Naive thymus-derived CD8-positive, alpha-beta T cell (primary cell): ENCODE results near the gene CDON. TPM values are rescaled to one million over a fixed set of nuclear protein-coding genes. Genes with fewer than 3 reads are reported as not detected.

ENCODE experiments used
- ATAC-seq, 2 donors: fragments of 150-1000 bp; cut with Tn5 transposase in 1 of 2; sonication (Bioruptor Pico), chemical (Tn5 transposase) in 1 of 2; 1 replicate in 1 of 2; 2 replicates in 1 of 2; pipeline ENCODE4 v1.10.0; 2021; ENCODE audit warnings: mild to moderate bottlenecking in 2 of 2, moderate library complexity in 2 of 2
- POLR2A ChIA-PET: fragments of 350-600 bp; sonication (Branson Sonifier 250); formaldehyde crosslinking; loops from one replicate; lab custom pipeline; 2021; ENCODE audit warnings: antibody characterized with exemption; lab: Charles Lee
- DNase-seq, 10 donors: peaks; one replicate each; pipeline versions ENCODE4 v3.0.0 to v3.0.0-alpha.2; 2020 to 2022
- H3K27ac Mint-ChIP-seq, 10 donors: one replicate each; pipeline ENCODE4 v1.8.0; 2020 to 2022; ENCODE audit warnings: mild to moderate bottlenecking in 10 of 10, mixed read lengths in 10 of 10, moderate library complexity in 4 of 10, inconsistent platforms in 1 of 10
- H3K27me3 Mint-ChIP-seq, 5 donors: one replicate each; pipeline ENCODE4 v1.8.0; 2021 to 2022; ENCODE audit warnings: mixed read lengths in 5 of 5
- H3K36me3 Mint-ChIP-seq, 3 donors: one replicate each; pipeline ENCODE4 v1.8.0; 2020 to 2022; ENCODE audit warnings: mixed read lengths in 3 of 3, mild to moderate bottlenecking in 2 of 3, inconsistent platforms in 1 of 3
- H3K4me1 Mint-ChIP-seq, 4 donors: one replicate each; pipeline ENCODE4 v1.8.0; 2021 to 2022; ENCODE audit warnings: mixed read lengths in 4 of 4
- H3K4me3 Mint-ChIP-seq, 10 donors: one replicate each; pipeline ENCODE4 v1.8.0; 2020 to 2022; ENCODE audit warnings: mild to moderate bottlenecking in 10 of 10, mixed read lengths in 10 of 10, moderate library complexity in 6 of 10, inconsistent platforms in 1 of 10
- H3K9me3 Mint-ChIP-seq, 9 donors: one replicate each; pipeline ENCODE4 v1.8.0; 2020 to 2022; ENCODE audit warnings: mixed read lengths in 9 of 9, mild to moderate bottlenecking in 3 of 9, inconsistent platforms in 1 of 9, moderate library complexity in 1 of 9
- polyA plus RNA-seq, 3 donors: library from polyadenylated mRNA; unstranded; fragments of 300-500 nt; fragmentation: Illumina TruSeq; gene quantifications; one replicate each; pipeline ENCODE4 v1.2.3, GENCODE V29; 2021
- total RNA-seq, 8 experiments: library from RNA in 2 of 8; stranded (reverse) in 2 of 8; gene quantifications; one replicate each; pipeline ENCODE4 v1.2.3 and lab custom pipeline; 2021 to 2026

CDON gene
- total and polyA plus RNA-seq, 5 experiments from 2014 or later, result 0.14 to 2.8 (median 1.1) TPM; not detected in 1

GRCh38 chr11:126053415-126054286 lies 9.0 kb downstream of the CDON start:
- ATAC-seq (no peak), DNase-seq (no peak)
- no peaks in the 10 kb centered on the region for H3K36me3 Mint-ChIP-seq
- H3K27me3 Mint-ChIP-seq, result peaks cover 0 to 22% (median 0%) of the 10 kb centered on the region in 5 donors
- POLR2A ChIA-PET, result interaction anchor here (0.6 kb wide), 1 partner anchor 617 kb away, joined by 3 read pairs; no protein-coding TSS in a partner anchor
- no peaks in the 10 kb centered on the region for H3K9me3 Mint-ChIP-seq
- no peak overlapping the region for H3K4me3 Mint-ChIP-seq
- peaks cover 2 to 12% (median 6%) of the 10 kb centered on the region in 4 donors for H3K4me1 Mint-ChIP-seq
- no peak overlapping the region for H3K27ac Mint-ChIP-seq

GRCh38 chr11:126051117-126051516 lies 11.5 kb downstream of the CDON start:
- Mint-ChIP-seq H3K27me3 (peaks cover 0 to 5% (median 2%) of the 10 kb centered on the region in 5 donors), H3K4me1 (peaks cover 2 to 12% (median 6%) of the 10 kb centered on the region in 4 donors), H3K36me3 (no peaks in the 10 kb centered on the region), H3K4me3 (no peak overlapping the region), H3K27ac (no peak overlapping the region), H3K9me3 (no peaks in the 10 kb centered on the region)
- DNase-seq (no peak), ATAC-seq (no peak)
- POLR2A ChIA-PET, result no interaction called here

GRCh38 chr11:126049159-126049558 lies 13.5 kb downstream of the CDON start:
- H3K36me3 Mint-ChIP-seq, result peaks cover 0 to 2% (median 2%) of the 10 kb centered on the region in 3 donors
- ATAC-seq, result no peak
- H3K9me3 Mint-ChIP-seq, result no peaks in the 10 kb centered on the region
- no peak overlapping the region for H3K27ac Mint-ChIP-seq
- peaks cover 0 to 5% (median 2%) of the 10 kb centered on the region in 5 donors for H3K27me3 Mint-ChIP-seq
- peaks cover 2 to 12% (median 6%) of the 10 kb centered on the region in 4 donors for H3K4me1 Mint-ChIP-seq
- POLR2A ChIA-PET, result no interaction called here
- no peak for DNase-seq
- no peak overlapping the region for H3K4me3 Mint-ChIP-seq

GRCh38 chr11:126048197-126048596 lies 14.5 kb downstream of the CDON start:
- no peak overlapping the region for H3K27ac Mint-ChIP-seq
- peaks cover 0 to 9% (median 2%) of the 10 kb centered on the region in 3 donors for H3K36me3 Mint-ChIP-seq
- H3K9me3 Mint-ChIP-seq, result no peaks in the 10 kb centered on the region
- DNase-seq (no peak), ATAC-seq (no peak)
- H3K4me3 Mint-ChIP-seq, result no peak overlapping the region
- POLR2A ChIA-PET, result no interaction called here
- H3K4me1 Mint-ChIP-seq, result peaks cover 2 to 12% (median 6%) of the 10 kb centered on the region in 4 donors
- peaks cover 0 to 5% (median 2%) of the 10 kb centered on the region in 5 donors for H3K27me3 Mint-ChIP-seq

- H3K4me3 Mint-ChIP-seq, result no peak overlapping the region
- H3K36me3 Mint-ChIP-seq, result peaks cover 0 to 9% (median 2%) of the 10 kb centered on the region in 3 donors
- no peaks in the 10 kb centered on the region for H3K9me3 Mint-ChIP-seq
- no peak overlapping the region for H3K27ac Mint-ChIP-seq
- DNase-seq, result no peak
- peaks cover 2 to 12% (median 6%) of the 10 kb centered on the region in 4 donors for H3K4me1 Mint-ChIP-seq
- ATAC-seq, result no peak
- H3K27me3 Mint-ChIP-seq, result peaks cover 0 to 5% (median 2%) of the 10 kb centered on the region in 5 donors
- POLR2A ChIA-PET, result no interaction called here
These were observed 16.0 kb downstream of the CDON start for GRCh38 chr11:126046570-126047195.

GRCh38 chr11:126039485-126040271 lies 23.0 kb downstream of the CDON start:
- DNase-seq, result no peak
- Mint-ChIP-seq H3K36me3 (peaks cover 0 to 9% (median 2%) of the 10 kb centered on the region in 3 donors), H3K27ac (no peak overlapping the region), H3K4me3 (no peak overlapping the region), H3K27me3 (peaks cover 0 to 3% (median 0%) of the 10 kb centered on the region in 5 donors), H3K4me1 (no peaks in the 10 kb centered on the region), H3K9me3 (no peaks in the 10 kb centered on the region)
- no peak for ATAC-seq
- POLR2A ChIA-PET, result no interaction called here

- no peak overlapping the region for H3K4me3 Mint-ChIP-seq
- ATAC-seq (no peak), DNase-seq (no peak)
- POLR2A ChIA-PET, result no interaction called here
- no peaks in the 10 kb centered on the region for H3K4me1 Mint-ChIP-seq
- H3K36me3 Mint-ChIP-seq, result no peaks in the 10 kb centered on the region
- H3K9me3 Mint-ChIP-seq, result no peaks in the 10 kb centered on the region
- H3K27ac Mint-ChIP-seq, result no peak overlapping the region
- H3K27me3 Mint-ChIP-seq, result peaks cover 4 to 15% (median 10%) of the 10 kb centered on the region in 5 donors
These were observed 26.9 kb downstream of the CDON start for GRCh38 chr11:126035718-126036117.

GRCh38 chr11:126034933-126035425 lies 27.7 kb downstream of the CDON start:
- Mint-ChIP-seq H3K4me1 (no peaks in the 10 kb centered on the region), H3K9me3 (no peaks in the 10 kb centered on the region), H3K36me3 (no peaks in the 10 kb centered on the region), H3K27ac (no peak overlapping the region), H3K27me3 (peaks cover 4 to 15% (median 10%) of the 10 kb centered on the region in 5 donors), H3K4me3 (no peak overlapping the region)
- DNase-seq (no peak), ATAC-seq (no peak)
- POLR2A ChIA-PET, result no interaction called here

GRCh38 chr11:126034039-126034932 lies 28.4 kb downstream of the CDON start:
- Mint-ChIP-seq H3K27me3 (peaks cover 4 to 18% (median 11%) of the 10 kb centered on the region in 5 donors), H3K9me3 (no peaks in the 10 kb centered on the region), H3K4me1 (no peaks in the 10 kb centered on the region), H3K4me3 (no peak overlapping the region), H3K27ac (no peak overlapping the region), H3K36me3 (no peaks in the 10 kb centered on the region)
- DNase-seq (no peak), ATAC-seq (no peak)
- POLR2A ChIA-PET, result no interaction called here

GRCh38 chr11:126032375-126032774 lies 30.3 kb downstream of the CDON start:
- H3K27me3 Mint-ChIP-seq, result peaks cover 4 to 18% (median 14%) of the 10 kb centered on the region in 5 donors
- POLR2A ChIA-PET, result no interaction called here
- DNase-seq, result no peak
- peak overlapping the region in 2 of 10 donors; percentile 3 to 68 for H3K27ac Mint-ChIP-seq
- H3K4me1 Mint-ChIP-seq, result no peaks in the 10 kb centered on the region
- ATAC-seq, result no peak
- H3K36me3 Mint-ChIP-seq, result no peaks in the 10 kb centered on the region
- no peak overlapping the region for H3K4me3 Mint-ChIP-seq
- H3K9me3 Mint-ChIP-seq, result no peaks in the 10 kb centered on the region

- POLR2A ChIA-PET, result no interaction called here
- H3K36me3 Mint-ChIP-seq, result no peaks in the 10 kb centered on the region
- DNase-seq, result no peak
- peaks cover 4 to 18% (median 14%) of the 10 kb centered on the region in 5 donors for H3K27me3 Mint-ChIP-seq
- no peak for ATAC-seq
- H3K9me3 Mint-ChIP-seq, result no peaks in the 10 kb centered on the region
- no peaks in the 10 kb centered on the region for H3K4me1 Mint-ChIP-seq
- H3K4me3 Mint-ChIP-seq, result no peak overlapping the region
- no peak overlapping the region for H3K27ac Mint-ChIP-seq
These were observed 32.9 kb downstream of the CDON start for GRCh38 chr11:126029805-126030204.

GRCh38 chr11:126029237-126029636 lies 33.4 kb downstream of the CDON start:
- DNase-seq, result no peak
- no peak overlapping the region for H3K4me3 Mint-ChIP-seq
- no peak overlapping the region for H3K27ac Mint-ChIP-seq
- H3K9me3 Mint-ChIP-seq, result no peaks in the 10 kb centered on the region
- no peaks in the 10 kb centered on the region for H3K4me1 Mint-ChIP-seq
- POLR2A ChIA-PET, result no interaction called here
- peaks cover 4 to 17% (median 14%) of the 10 kb centered on the region in 5 donors for H3K27me3 Mint-ChIP-seq
- ATAC-seq, result no peak
- H3K36me3 Mint-ChIP-seq, result no peaks in the 10 kb centered on the region
